ENCODE results near the gene HDAC4.

The HDAC4 gene

GRCh38 chr2:239141021-239141760 is 259.6 kb downstream of the HDAC4 start:
- no peak overlapping the region for H3K4me3 ChIP-seq (ENCODE audit: low read depth in 1 of 2, low read length in 1 of 2)
- no peak overlapping the region for H3K27ac ChIP-seq
- no peaks in the 10 kb centered on the region for H3K4me1 ChIP-seq (ENCODE audit: control insufficient read depth in 1 of 2, insufficient read depth in 1 of 2, low read depth in 1 of 2, low read length in 1 of 2)
- no peaks in the 10 kb centered on the region for H3K9me3 ChIP-seq
- H3K27me3 ChIP-seq: no peaks in the 10 kb centered on the region
- no peak for TF ChIP-seq CTCF (IDR thresholded peaks at IDR 0.05)
- H3K36me3 ChIP-seq: peaks cover 100% of the 10 kb centered on the region

GRCh38 chr2:239140346-239141020 is 260.3 kb downstream of the HDAC4 start:
- H3K27ac ChIP-seq: no peak overlapping the region
- no peaks in the 10 kb centered on the region for H3K4me1 ChIP-seq (ENCODE audit: control insufficient read depth in 1 of 2, insufficient read depth in 1 of 2, low read depth in 1 of 2, low read length in 1 of 2)
- TF ChIP-seq CTCF (IDR thresholded peaks at IDR 0.05): no peak
- peaks cover 100% of the 10 kb centered on the region for H3K36me3 ChIP-seq
- H3K4me3 ChIP-seq (ENCODE audit: low read depth in 1 of 2, low read length in 1 of 2): no peak overlapping the region
- no peaks in the 10 kb centered on the region for H3K9me3 ChIP-seq
- no peaks in the 10 kb centered on the region for H3K27me3 ChIP-seq

- no peak overlapping the region for H3K4me3 ChIP-seq (ENCODE audit: low read depth in 1 of 2, low read length in 1 of 2)
- TF ChIP-seq CTCF (IDR thresholded peaks at IDR 0.05): no peak
- H3K36me3 ChIP-seq: peaks cover 100% of the 10 kb centered on the region
- H3K9me3 ChIP-seq: no peaks in the 10 kb centered on the region
- H3K4me1 ChIP-seq (ENCODE audit: control insufficient read depth in 1 of 2, insufficient read depth in 1 of 2, low read depth in 1 of 2, low read length in 1 of 2): no peaks in the 10 kb centered on the region
- H3K27me3 ChIP-seq: no peaks in the 10 kb centered on the region
- no peak overlapping the region for H3K27ac ChIP-seq
Measured at GRCh38 chr2:239139566-239139965, 261.3 kb downstream of the HDAC4 start.

GRCh38 chr2:239139101-239139500 is 261.7 kb downstream of the HDAC4 start:
- no peaks in the 10 kb centered on the region for H3K4me1 ChIP-seq (ENCODE audit: control insufficient read depth in 1 of 2, insufficient read depth in 1 of 2, low read depth in 1 of 2, low read length in 1 of 2)
- no peaks in the 10 kb centered on the region for H3K27me3 ChIP-seq
- no peak overlapping the region for H3K4me3 ChIP-seq (ENCODE audit: low read depth in 1 of 2, low read length in 1 of 2)
- H3K9me3 ChIP-seq: no peaks in the 10 kb centered on the region
- no peak for TF ChIP-seq CTCF (IDR thresholded peaks at IDR 0.05)
- H3K27ac ChIP-seq: no peak overlapping the region
- H3K36me3 ChIP-seq: peaks cover 100% of the 10 kb centered on the region

- peaks cover 100% of the 10 kb centered on the region for H3K36me3 ChIP-seq
Measured at GRCh38 chr2:239138610-239139009, 262.2 kb downstream of the HDAC4 start.

More at GRCh38 chr2:239138610-239139009, 262.2 kb downstream of the HDAC4 start:
- Histone ChIP-seq H3K27ac (no peak overlapping the region), H3K27me3 (no peaks in the 10 kb centered on the region), H3K4me3 (ENCODE audit: low read depth in 1 of 2, low read length in 1 of 2) (no peak overlapping the region), H3K4me1 (ENCODE audit: control insufficient read depth in 1 of 2, insufficient read depth in 1 of 2, low read depth in 1 of 2, low read length in 1 of 2) (no peaks in the 10 kb centered on the region), H3K9me3 (no peaks in the 10 kb centered on the region)
- TF ChIP-seq CTCF (IDR thresholded peaks at IDR 0.05): no peak
